Astrocyte of the cerebellum (primary cell): ENCODE measurements around the gene DHRS7C.

Experiments used
- DNase-seq: peaks from one replicate; pipeline ENCODE4 v3.0.0-alpha.2; 2011; ENCODE audit warnings: low read depth
- H3K4me3 ChIP-seq: 2 replicates; pipeline ENCODE4 v1.5.1; 2011; ENCODE audit warnings: mild to moderate bottlenecking, low read depth, low read length, moderate library complexity
- in situ Hi-C: cut with HindIII; loops from 2 replicates; pipeline ENCODE4 v1.10.0; 2017; ENCODE audit warnings: low sequenced_read_pairs
- TF ChIP-seq, protein P1 (sequence below): IDR thresholded peaks from 2 replicates; pipeline ENCODE4 v1.5.1; 2012; ENCODE audit warnings: low read length, low read depth, moderate library complexity, mild to moderate bottlenecking; ENCODE audit errors: missing control alignments

Gene DHRS7C

DNA sequence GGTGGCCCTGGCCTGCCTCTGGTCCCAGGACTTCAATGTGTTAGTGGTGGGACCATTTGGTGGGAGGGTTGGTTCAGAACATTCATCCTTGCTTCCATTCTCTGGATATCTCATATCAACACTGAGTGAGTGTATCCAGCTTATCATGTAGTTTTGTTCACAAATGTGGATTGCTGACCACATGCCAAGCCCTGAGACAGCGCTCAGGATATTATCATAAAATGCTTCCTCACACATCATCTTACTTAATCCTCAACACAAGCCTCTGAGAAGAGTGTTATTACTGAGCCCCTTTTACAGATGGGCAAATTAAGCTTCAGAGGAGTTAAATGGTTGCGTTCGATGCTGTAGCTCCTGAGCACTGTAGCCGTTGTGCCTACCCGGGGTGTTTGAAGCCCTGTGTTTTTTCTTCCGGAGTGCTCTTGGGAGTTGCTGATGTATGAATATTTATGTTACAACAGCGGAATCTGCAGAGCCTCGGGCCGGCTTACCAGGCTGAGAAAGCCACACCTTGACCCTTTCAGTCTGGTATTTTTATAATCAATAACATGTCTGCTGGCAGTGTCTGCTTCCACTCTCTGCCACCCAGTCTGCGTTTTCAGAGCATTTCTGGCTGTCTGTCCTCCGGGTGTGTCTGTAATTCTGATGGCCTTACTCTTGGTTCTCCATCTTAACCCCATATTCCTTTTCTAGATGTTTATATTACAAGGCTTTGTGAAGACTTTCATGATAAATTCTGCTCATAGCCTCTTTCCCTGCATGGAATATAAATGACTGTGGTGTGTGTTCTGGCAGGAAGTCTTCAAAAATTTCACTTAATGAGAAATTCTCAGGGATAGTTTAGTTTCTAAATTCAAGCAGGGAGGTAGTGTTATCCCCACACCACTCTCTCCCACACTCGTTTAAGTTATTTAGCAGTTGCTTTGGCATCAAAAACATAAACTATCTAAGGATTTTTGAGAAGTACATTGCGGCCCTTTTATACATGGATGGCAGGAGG lies 37.2 kb upstream of the DHRS7C start:
- in situ Hi-C loops = loop anchor here (5.0 kb wide), 1 partner anchor 56 kb away; no protein-coding TSS in a partner anchor
- TF ChIP-seq, protein P1, sequence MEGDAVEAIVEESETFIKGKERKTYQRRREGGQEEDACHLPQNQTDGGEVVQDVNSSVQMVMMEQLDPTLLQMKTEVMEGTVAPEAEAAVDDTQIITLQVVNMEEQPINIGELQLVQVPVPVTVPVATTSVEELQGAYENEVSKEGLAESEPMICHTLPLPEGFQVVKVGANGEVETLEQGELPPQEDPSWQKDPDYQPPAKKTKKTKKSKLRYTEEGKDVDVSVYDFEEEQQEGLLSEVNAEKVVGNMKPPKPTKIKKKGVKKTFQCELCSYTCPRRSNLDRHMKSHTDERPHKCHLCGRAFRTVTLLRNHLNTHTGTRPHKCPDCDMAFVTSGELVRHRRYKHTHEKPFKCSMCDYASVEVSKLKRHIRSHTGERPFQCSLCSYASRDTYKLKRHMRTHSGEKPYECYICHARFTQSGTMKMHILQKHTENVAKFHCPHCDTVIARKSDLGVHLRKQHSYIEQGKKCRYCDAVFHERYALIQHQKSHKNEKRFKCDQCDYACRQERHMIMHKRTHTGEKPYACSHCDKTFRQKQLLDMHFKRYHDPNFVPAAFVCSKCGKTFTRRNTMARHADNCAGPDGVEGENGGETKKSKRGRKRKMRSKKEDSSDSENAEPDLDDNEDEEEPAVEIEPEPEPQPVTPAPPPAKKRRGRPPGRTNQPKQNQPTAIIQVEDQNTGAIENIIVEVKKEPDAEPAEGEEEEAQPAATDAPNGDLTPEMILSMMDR = no peak
- no peak for DNase-seq
- no peak overlapping the region for H3K4me3 ChIP-seq

DNA sequence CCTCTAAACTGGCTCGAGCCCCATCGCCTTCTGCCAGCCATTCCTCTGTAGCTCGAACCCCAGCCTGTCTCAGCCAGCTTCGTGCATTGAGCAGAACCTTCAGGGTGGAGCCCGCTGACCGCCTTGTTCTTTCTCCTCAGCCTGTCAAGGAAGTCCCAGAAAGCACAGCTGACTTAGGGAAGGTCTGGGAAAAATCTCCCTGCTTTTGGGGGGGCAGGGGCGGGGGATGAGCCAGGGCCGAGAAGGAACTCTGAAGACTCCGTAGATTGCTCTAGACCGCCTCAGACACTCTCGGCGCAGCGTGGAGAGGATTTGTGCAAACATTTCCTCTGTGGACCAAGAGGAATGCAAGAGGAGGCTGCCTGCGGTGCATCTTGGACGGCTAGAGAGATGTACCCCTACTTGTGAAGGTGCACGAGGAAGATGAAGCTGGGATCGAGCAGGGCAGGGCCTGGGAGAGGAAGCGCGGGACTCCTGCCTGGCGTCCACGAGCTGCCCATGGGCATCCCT lies 34.3 kb upstream of the DHRS7C start, which contains the start of gene GLP2R:
Gene GLP2R, plus strand, starts transcription at position 284 of the 510 bp plus-strand sequence. Its CDS starts 140 bp downstream, at position 424.
- DNase-seq = no peak
- no peak within 1 kb of the TSS for H3K4me3 ChIP-seq
- TF ChIP-seq, protein P1 = no peak
- in situ Hi-C loops = loop anchor here (5.0 kb wide), 1 partner anchor 53 kb away; no protein-coding TSS in a partner anchor

DNA sequence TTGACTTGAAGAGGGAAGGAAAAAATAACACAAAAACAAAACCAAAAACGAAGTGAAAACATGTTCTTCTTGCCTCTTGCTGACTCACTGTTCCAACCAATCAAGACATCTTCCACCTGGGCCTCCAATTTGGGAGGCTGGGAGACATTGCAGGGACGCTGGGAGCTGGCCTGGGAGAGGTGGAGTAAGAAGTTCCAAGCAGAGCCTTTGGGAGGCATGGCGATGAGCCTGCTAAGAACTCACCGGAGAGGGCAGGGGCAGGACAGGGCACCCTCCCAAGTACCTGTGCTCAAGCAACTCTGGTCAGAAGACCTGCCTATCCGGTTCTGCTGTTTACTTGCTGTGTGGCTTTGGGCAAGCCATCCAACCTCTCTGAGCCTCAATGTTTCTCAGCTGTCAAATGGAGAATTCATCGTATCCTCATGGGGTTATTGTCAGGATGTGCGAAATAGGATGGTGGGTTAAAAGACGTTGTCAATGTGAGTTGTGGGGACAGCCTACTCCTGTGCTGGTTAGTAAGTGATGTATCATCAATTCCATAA lies 33.5 kb upstream of the DHRS7C start:
- TF ChIP-seq, protein P1 = no peak
- no peak for DNase-seq
- in situ Hi-C loops = loop anchor here (5.0 kb wide), 1 partner anchor 53 kb away; no protein-coding TSS in a partner anchor
- H3K4me3 ChIP-seq = no peak overlapping the region

DNA sequence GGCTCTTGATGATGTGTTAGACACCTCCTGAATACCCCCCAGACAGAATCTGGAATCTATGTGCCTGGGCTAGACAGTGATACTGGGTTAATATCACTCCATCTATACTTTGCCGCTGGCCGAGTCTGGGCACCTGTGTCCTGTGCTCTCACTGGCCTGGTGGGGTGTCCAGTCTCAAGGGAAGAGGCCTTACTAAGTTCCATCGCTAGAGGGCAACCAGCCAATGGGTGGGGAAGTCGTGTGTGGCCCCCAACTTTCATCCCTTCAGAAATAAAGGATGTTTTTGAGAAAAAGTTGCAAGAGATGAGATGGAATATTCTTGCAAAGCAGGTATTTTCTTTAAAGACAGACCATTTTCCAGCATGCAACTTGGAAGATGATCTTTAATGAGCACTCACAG lies 32.7 kb upstream of the DHRS7C start:
- no peak for DNase-seq
- TF ChIP-seq, protein P1 = no peak
- H3K4me3 ChIP-seq = no peak overlapping the region
- in situ Hi-C loops = no loop called here

DNA sequence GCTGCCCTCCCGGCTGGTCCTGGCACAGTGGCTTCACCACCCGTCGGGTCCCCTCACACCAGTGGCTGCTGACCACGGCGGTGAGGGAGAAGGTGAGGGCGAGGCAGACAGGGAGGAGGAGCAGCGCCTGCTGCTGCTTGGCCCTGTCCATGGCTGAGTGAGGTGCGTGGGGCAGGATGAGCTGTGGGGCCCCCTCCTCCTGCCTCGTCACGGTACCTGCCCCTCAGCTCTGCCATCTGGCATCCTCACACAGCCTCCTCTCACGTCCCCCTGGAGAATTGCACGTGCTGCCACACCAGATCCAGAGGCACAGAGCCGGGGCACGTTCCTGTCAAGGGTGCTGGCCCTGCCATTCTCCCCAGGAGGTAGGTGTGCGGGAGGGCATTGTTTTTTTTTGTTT lies 30.5 kb upstream of the DHRS7C start, which contains the start of gene GSG1L2:
Gene GSG1L2, minus strand, starts transcription at position 159 of the 400 bp plus-strand sequence. Its CDS starts 8 bp downstream, at position 151.
- in situ Hi-C loops = no loop called here
- TF ChIP-seq, protein P1 = no peak
- no peak within 1 kb of the TSS for H3K4me3 ChIP-seq
- DNase-seq = no peak

DNA sequence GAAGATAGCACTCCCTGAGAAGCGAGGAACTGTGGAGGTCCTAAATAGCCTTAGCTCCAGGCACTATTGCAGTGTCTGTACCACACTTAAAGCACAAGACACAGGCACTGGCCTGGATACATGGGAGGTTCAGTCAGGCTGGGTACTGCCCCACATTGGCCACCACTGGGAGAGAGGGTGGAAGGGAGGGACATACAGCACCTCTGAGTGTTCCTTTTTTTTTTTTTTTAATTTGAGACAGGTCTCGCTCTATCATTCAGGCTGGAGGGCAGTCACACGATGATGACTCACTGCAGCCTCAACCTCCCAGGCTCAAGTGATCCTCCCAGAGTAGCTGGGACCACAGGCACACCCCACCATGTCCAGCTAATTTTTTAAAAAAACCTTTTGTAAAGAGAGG lies 29.1 kb upstream of the DHRS7C start:
- DNase-seq = no peak
- TF ChIP-seq, protein P1 = no peak
- H3K4me3 ChIP-seq = no peak overlapping the region
- in situ Hi-C loops = no loop called here
